ENCODE data around the gene CXCL3. TPM values are rescaled to one million over a fixed set of nuclear protein-coding genes. Genes with fewer than 3 reads are reported as not detected.

Gene CXCL3
- total and polyA plus RNA-seq, 9 of the 15 experiments (the other 6 are each of a cell fraction or from before 2014, with no cell fraction given), result 2.3 to 8.9 (median 6.1) TPM

GRCh38 chr4:74045247-74045646, 6.8 kb upstream of the CXCL3 start:
- no peaks in the 10 kb centered on the region for H3K9me1 ChIP-seq (ENCODE audit: control insufficient read depth, insufficient read depth, low read length)
- POLR2A ChIA-PET, result interaction anchor here (1.9 kb wide), 1 partner anchor 11 kb away, joined by 4 read pairs; no protein-coding TSS in a partner anchor
- no peak for TF ChIP-seq DMBX1 (CRISPR knock-in tag; IDR thresholded peaks at IDR 0.05; ENCODE audit: borderline replicate concordance)
- TF ChIP-seq NFRKB (IDR thresholded peaks at IDR 0.05; ENCODE audit: low read depth), result no peak
- TF ChIP-seq ATF6 (CRISPR knock-in tag; IDR thresholded peaks at IDR 0.05), result no peak
- TF ChIP-seq SMAD4 (CRISPR knock-in tag; conservative IDR thresholded peaks at IDR 0.05), result no peak
- TF ChIP-seq ZBTB34 (CRISPR knock-in tag; IDR thresholded peaks at IDR 0.05), result no peak
- no peak overlapping the region for H2AFZ ChIP-seq (ENCODE audit: low read depth, low read length)
- intact Hi-C loops (cut with micrococcal nuclease), result no loop called here
- in situ Hi-C loops (cut with MboI), result no loop called here
- no peak overlapping the region for H3K4me2 ChIP-seq (ENCODE audit: insufficient read depth, low read length)
- DNase-seq (ENCODE audit: extremely low read depth in 1 of 4, low spot score in 3 of 4) (no peak), FAIRE-seq (no peak), ATAC-seq (no peak)
- H3K9me3 ChIP-seq (replicated peaks; ENCODE audit: control insufficient read depth, insufficient read depth, low read depth, low read length), result peaks cover 3% of the 10 kb centered on the region; the same call in 1 of the 2 replicates
- no peak overlapping the region for H3K4me3 ChIP-seq
- BruUV-seq (replicated peaks), result no TSS peak
- H3K4me1 ChIP-seq (replicated peaks in 1 of 2; ENCODE audit: control insufficient read depth in 2 of 2, insufficient read depth in 2 of 2, low read length in 2 of 2), result peaks cover 0 to 2% of the 10 kb centered on the region in 2 experiments; a peak in 2 of 5 replicates
- no peak overlapping the region for H3K27ac ChIP-seq (ENCODE audit: extremely low read depth, low read depth, low read length)
- CTCF ChIA-PET (ENCODE audit: low intra/inter-chr PET ratio), result no interaction called here
- no peaks in the 10 kb centered on the region for H3K36me3 ChIP-seq (ENCODE audit: control insufficient read depth, insufficient read depth, low read length)
- no peaks in the 10 kb centered on the region for H3K27me3 ChIP-seq (ENCODE audit: control insufficient read depth in 2 of 2, insufficient read depth in 2 of 2, low read length in 2 of 2)
- WGBS (ENCODE audit: insufficient coverage, low coverage, missing lambda C conversion rate), result 85% methylated on average over 3 of the region's 3 CpGs
- no peaks in the 10 kb centered on the region for H3K79me2 ChIP-seq (ENCODE audit: control insufficient read depth, insufficient read depth, low read length)
- no peak overlapping the region for H3K9ac ChIP-seq (ENCODE audit: insufficient read depth in 1 of 2, low read depth in 2 of 2, low read length in 2 of 2)
- no peaks in the 10 kb centered on the region for H4K20me1 ChIP-seq (replicated peaks; ENCODE audit: control insufficient read depth, insufficient read depth, low read length)

All from K562 (cell line).